Activated CD4-positive, alpha-beta T cell treated with anti-CD3 and anti-CD28 coated beads for 36 hours (primary cell): Measurements from ENCODE around the gene HSPA12A. TPM values are rescaled to one million over a fixed set of nuclear protein-coding genes. Genes with fewer than 3 reads are reported as not detected.

Experiments
- ATAC-seq: fragments of 200-7000 bp; cut with Tn5 transposase; one replicate; pipeline ENCODE4 v1.10.0; 2021; ENCODE audit warnings: mild to moderate bottlenecking, moderate library complexity
- CTCF ChIA-PET: fragments of 350-600 bp; sonication (Branson Sonifier 250); formaldehyde crosslinking; loops from one replicate; lab custom pipeline; 2021; ENCODE audit warnings: antibody characterized with exemption; lab: Charles Lee
- POLR2A ChIA-PET: fragments of 350-600 bp; sonication (Branson Sonifier 250); formaldehyde crosslinking; loops from one replicate; lab custom pipeline; 2021; ENCODE audit warnings: antibody characterized with exemption, inconsistent platforms; lab: Charles Lee
- DNase-seq: peaks from one replicate; pipeline ENCODE4 v3.0.0-alpha.2; 2020
- H3K27ac Mint-ChIP-seq: one replicate; pipeline ENCODE4 v1.8.0; 2021; ENCODE audit warnings: mixed read lengths
- H3K27me3 Mint-ChIP-seq: one replicate; pipeline ENCODE4 v1.8.0; 2021; ENCODE audit warnings: mixed read lengths
- H3K36me3 Mint-ChIP-seq: one replicate; pipeline ENCODE4 v1.8.0; 2021; ENCODE audit warnings: low read depth, mixed read lengths
- H3K4me1 Mint-ChIP-seq: one replicate; pipeline ENCODE4 v1.8.0; 2021; ENCODE audit warnings: mixed read lengths
- H3K4me3 Mint-ChIP-seq: one replicate; pipeline ENCODE4 v1.8.0; 2021; ENCODE audit warnings: mild to moderate bottlenecking, moderate library complexity, mixed read lengths
- H3K9me3 Mint-ChIP-seq: one replicate; pipeline ENCODE4 v1.8.0; 2021; ENCODE audit warnings: low read depth, mixed read lengths
- intact Hi-C, 2 experiments: fragments of 100-400 bp; cut with DNase I in 1 of 2; cut with micrococcal nuclease in 1 of 2; formaldehyde crosslinking; loops; one replicate each; pipeline versions ENCODE4 v1.14.2 to v1.15.1; 2022 to 2024; cut with DNase I, micrococcal nuclease
- total RNA-seq, 2 experiments: library from RNA; stranded (reverse); gene quantifications; one replicate each; pipeline ENCODE4 v1.2.3, GENCODE V29; 2021

HSPA12A gene
- total RNA-seq, 2 experiments from 2014 or later = 0.41 to 0.74 TPM

DNA sequence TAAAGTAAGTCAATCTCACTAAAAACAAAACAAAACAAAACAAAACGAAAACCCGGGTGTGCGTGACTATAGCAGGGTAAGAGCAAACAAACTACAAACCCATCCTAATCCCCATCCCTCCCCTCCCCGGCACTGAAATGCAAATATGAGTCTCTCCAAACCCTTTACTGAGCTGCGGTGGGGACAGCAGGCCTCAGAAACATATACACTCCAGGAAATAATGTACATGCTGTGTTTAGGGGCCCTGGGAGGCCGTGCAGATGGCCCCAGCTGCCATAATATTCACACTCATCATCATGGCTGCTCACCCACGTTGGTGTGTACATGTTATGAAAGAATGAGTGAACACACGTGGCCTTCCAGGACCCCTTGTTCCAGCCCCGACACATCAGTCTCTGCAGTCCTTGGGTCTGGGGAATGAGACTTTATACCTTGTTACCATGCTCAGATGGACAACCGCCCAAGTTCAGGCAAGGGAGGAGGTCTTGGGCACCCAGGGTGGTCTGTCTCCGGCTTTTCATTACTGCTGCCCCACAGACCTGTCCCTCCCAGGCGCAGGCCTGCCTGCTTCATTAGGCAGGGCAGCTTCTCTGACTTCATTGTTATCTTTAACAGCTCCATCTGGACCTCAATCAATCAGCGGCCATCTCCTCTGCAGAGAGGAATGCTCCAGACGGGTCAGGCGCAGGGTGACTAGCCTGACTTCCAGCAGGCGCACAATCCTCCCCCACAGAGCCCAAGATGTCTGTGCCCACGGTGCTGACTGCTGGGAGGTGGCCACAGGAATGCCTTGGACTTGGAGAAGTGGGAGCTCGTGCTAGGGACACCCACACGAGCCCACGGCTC is 20.6 kb downstream of the HSPA12A start:
- Mint-ChIP-seq H3K4me3 (no peak overlapping the region), H3K36me3 (no peaks in the 10 kb centered on the region), H3K9me3 (no peaks in the 10 kb centered on the region), H3K4me1 (peaks cover 30% of the 10 kb centered on the region), H3K27ac (no peak overlapping the region), H3K27me3 (peaks cover 58% of the 10 kb centered on the region)
- ChIA-PET CTCF (no interaction called here), POLR2A (no interaction called here)
- intact Hi-C loops = no loop called here
- DNase-seq (no peak), ATAC-seq (no peak)

DNA sequence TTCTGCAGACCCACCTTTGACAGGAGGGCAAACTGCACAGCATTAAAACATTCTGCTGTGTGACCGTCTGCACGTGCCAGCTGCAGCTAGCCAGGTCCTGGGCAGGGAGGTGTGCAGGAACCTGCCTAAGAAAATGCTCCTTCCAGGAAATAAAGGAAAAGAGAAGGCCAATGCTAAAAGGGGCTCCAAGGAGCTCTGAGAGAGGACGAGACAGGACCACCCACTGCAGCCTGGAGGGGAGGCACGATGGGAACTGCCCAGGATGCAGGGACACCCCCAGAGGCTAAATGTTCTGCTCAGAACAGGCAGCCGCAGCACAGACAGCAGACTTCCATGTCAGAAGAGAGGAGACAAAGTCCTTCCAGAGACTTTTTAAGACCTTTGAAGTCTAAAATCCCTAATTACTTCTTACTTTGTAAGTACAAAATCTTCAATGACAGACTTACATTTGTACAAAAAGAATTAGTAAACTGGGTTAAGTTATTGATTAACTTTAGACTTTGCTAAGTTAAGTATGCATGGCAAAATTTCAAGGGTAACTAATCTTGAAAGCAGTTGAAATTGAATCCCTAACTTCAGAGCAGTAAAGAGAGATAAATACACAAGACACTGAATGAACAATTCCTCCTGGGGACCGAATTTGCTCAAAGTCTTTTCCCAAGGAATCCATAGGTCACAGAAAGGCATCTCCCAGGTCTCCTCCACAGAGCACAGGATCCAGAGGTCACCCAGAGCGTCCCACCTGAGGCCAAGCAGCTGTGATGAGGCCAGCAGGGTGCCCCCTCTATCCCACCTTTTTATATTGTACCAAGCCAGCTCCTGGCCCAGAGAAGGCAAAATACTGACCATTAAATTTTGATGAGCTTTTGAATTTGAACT is 21.5 kb downstream of the HSPA12A start:
- no peak for ATAC-seq
- intact Hi-C loops = no loop called here
- Mint-ChIP-seq H3K9me3 (no peaks in the 10 kb centered on the region), H3K36me3 (no peaks in the 10 kb centered on the region), H3K27me3 (peaks cover 56% of the 10 kb centered on the region), H3K27ac (no peak overlapping the region), H3K4me1 (peaks cover 30% of the 10 kb centered on the region), H3K4me3 (no peak overlapping the region)
- CTCF ChIA-PET = interaction anchor here (0.9 kb wide), 1 partner anchor 67 kb away, joined by 4 read pairs; no protein-coding TSS in a partner anchor
- POLR2A ChIA-PET = no interaction called here
- DNase-seq = no peak

DNA sequence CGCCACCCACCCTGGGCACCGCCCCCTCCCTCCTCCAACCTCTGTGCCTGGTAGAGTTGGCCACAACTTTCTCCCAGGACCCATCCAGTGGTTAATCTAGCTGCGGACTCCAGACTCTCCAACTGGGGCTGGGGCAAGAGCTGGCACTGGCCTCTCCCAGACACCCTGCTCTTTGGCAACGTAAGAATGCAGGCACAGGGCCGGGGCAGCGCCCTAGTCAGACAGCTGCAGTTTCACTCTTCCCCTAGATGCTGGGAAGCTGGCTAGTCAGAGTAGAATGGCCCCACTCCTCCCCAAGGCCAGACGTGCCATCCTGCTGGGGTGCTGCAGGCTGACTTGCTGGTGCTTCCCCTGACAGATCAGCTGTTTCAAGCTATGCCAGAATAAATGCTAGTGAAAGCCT is 22.1 kb downstream of the HSPA12A start:
- no peak for DNase-seq
- ChIA-PET CTCF (interaction anchor here (0.9 kb wide), 1 partner anchor 68 kb away, joined by 4 read pairs; no protein-coding TSS in a partner anchor), POLR2A (interaction anchor here (0.5 kb wide), 1 partner anchor 19 kb away, joined by 3 read pairs; no protein-coding TSS in a partner anchor)
- Mint-ChIP-seq H3K4me1 (peaks cover 25% of the 10 kb centered on the region), H3K9me3 (no peaks in the 10 kb centered on the region), H3K36me3 (no peaks in the 10 kb centered on the region), H3K27ac (no peak overlapping the region), H3K27me3 (peaks cover 51% of the 10 kb centered on the region), H3K4me3 (no peak overlapping the region)
- intact Hi-C loops = no loop called here
- no peak for ATAC-seq

DNA sequence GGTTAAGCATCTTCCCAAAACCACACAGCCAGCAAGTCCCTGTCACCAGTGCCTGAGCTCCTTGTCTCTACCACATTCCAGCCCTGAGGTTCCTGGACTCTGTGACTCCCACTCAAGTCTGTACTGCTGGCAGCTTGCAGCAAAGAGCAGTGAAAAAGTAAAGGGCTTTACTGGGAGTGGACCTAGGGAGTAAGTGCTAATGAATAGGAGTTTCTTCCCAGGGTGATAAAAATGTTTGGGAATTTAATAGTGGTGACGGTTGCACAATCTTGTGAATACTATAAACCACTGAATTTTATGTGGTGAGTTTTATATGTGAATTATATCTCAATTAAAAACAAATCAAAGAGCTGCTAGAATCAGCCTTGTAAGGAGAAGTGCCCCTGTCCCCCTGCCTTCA is 22.6 kb downstream of the HSPA12A start:
- DNase-seq = no peak
- peaks cover 48% of the 10 kb centered on the region for H3K27me3 Mint-ChIP-seq
- CTCF ChIA-PET = interaction anchor here (0.9 kb wide), 1 partner anchor 69 kb away, joined by 4 read pairs; no protein-coding TSS in a partner anchor
- POLR2A ChIA-PET = interaction anchor here (0.5 kb wide), 1 partner anchor 18 kb away, joined by 3 read pairs; no protein-coding TSS in a partner anchor
- H3K27ac Mint-ChIP-seq = no peak overlapping the region
- no peak for ATAC-seq
- H3K9me3 Mint-ChIP-seq = no peaks in the 10 kb centered on the region
- intact Hi-C loops = no loop called here
- no peak overlapping the region for H3K4me3 Mint-ChIP-seq
- H3K4me1 Mint-ChIP-seq = peaks cover 21% of the 10 kb centered on the region
- H3K36me3 Mint-ChIP-seq = no peaks in the 10 kb centered on the region

DNA sequence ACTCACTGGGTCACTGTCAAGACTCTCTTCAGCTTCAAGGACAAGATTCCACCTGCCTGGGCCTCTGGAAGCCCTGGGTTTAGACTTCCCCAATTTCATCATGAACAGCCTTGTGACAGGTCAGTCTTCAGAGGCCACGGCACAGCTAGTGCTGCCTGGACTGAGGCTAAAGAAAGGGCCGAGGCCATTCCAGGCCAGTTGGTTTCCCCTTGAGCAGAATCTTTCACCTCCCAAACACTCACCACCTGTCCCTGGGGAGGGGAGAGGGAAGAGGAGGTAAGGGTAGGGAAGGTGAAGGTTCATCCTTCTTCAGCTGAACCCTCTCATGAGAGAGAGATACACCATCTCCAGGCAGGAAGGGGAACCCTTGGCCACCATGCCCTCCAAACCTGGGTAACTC is 24.3 kb downstream of the HSPA12A start:
- Mint-ChIP-seq H3K4me3 (no peak overlapping the region), H3K27ac (no peak overlapping the region), H3K27me3 (peaks cover 55% of the 10 kb centered on the region), H3K4me1 (peaks cover 4% of the 10 kb centered on the region), H3K9me3 (no peaks in the 10 kb centered on the region), H3K36me3 (no peaks in the 10 kb centered on the region)
- ATAC-seq (no peak), DNase-seq (no peak)
- ChIA-PET POLR2A (no interaction called here), CTCF (no interaction called here)
- intact Hi-C loops = no loop called here

DNA sequence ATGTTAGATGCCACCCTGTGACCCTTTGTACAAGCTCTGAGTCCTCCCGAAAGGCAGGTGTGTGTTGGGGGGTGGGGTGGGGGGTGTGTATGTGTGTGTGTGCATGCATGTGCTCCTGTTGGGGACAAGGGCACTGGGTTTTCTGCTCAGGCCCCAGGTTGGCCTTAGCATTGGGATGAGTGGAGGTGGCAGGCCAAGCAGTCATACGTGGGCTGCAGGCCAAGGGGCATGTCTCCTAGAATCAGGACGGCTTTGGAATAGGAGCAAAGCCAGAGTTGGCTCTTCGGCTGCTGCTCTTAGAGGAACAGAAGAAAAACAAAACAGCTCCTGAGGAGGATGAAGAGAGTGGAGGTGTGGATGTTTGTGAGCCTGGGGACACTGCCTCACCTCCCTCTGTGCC is 26.0 kb downstream of the HSPA12A start:
- ChIA-PET CTCF (interaction anchor here (1.2 to 1.3 kb wide), 2 partner anchors 34 to 72 kb away, joined by 3 to 5 read pairs; no protein-coding TSS in a partner anchor), POLR2A (no interaction called here)
- H3K27me3 Mint-ChIP-seq = peaks cover 45% of the 10 kb centered on the region

DNA sequence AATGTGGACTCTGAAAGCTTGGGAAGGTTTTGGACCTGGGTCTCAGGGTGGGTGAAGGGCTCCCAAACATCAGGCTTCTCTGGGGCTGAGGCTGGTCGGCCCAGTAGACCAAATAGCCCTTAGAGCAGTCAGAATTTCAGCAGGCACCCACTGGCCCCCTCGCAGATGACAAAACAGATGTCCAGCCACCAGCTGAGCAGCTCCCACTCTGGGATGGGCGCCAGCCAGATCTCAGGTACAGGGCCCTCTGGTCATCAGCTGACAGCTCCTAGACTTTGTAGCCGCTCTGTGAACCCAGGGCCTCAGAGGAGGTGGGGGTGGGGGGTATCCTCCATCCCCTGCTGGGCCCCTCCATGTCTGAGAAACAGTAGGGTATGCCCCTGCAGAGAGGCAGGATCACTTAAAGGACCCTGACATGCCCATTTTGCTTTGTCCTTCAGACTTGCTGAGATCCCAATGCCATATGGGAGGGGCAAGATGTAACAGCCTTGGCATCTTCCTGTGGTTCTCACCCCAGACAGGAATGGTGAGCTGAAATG is 26.5 kb downstream of the HSPA12A start:
- Mint-ChIP-seq H3K27ac (no peak overlapping the region), H3K36me3 (no peaks in the 10 kb centered on the region), H3K4me1 (no peaks in the 10 kb centered on the region), H3K9me3 (no peaks in the 10 kb centered on the region), H3K4me3 (no peak overlapping the region), H3K27me3 (peaks cover 40% of the 10 kb centered on the region)
- ChIA-PET POLR2A (no interaction called here), CTCF (interaction anchor here (1.2 to 1.3 kb wide), 2 partner anchors 34 to 72 kb away, joined by 3 to 5 read pairs; no protein-coding TSS in a partner anchor)
- intact Hi-C loops = no loop called here
- DNase-seq (no peak), ATAC-seq (no peak)

More for the DNA sequence above, 26.0 kb downstream of the HSPA12A start:
- no peak for DNase-seq
- ATAC-seq = no peak
- H3K27ac Mint-ChIP-seq = no peak overlapping the region
- H3K4me3 Mint-ChIP-seq = no peak overlapping the region
- no peaks in the 10 kb centered on the region for H3K36me3 Mint-ChIP-seq
- H3K4me1 Mint-ChIP-seq = no peaks in the 10 kb centered on the region
- no peaks in the 10 kb centered on the region for H3K9me3 Mint-ChIP-seq
- intact Hi-C loops = no loop called here

DNA sequence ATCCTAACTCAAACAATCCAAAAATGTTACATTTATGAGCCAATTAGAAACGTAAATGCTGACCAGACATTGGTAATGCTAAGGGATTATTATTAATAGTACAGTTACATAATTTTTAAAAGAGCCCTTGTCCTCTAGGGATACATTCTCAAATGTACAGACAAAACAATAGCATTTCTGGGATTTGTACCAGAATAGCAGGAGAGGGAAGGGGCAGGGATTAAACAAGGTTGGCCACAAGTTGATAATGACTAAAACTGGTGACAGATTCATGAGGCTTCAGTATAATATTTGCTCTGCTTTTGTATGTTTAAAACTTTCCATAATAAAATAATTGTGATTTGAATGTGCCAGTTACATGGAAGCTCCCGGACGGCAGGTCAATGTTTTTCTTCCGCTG is 27.0 kb downstream of the HSPA12A start:
- ATAC-seq (no peak), DNase-seq (no peak)
- CTCF ChIA-PET = interaction anchor here (0.8 kb wide), 1 partner anchor 1212 kb away, joined by 4 read pairs; no protein-coding TSS in a partner anchor
- Mint-ChIP-seq H3K27ac (no peak overlapping the region), H3K36me3 (no peaks in the 10 kb centered on the region), H3K27me3 (peaks cover 40% of the 10 kb centered on the region), H3K4me3 (no peak overlapping the region), H3K9me3 (no peaks in the 10 kb centered on the region), H3K4me1 (no peaks in the 10 kb centered on the region)
- intact Hi-C loops = no loop called here
- POLR2A ChIA-PET = no interaction called here

DNA sequence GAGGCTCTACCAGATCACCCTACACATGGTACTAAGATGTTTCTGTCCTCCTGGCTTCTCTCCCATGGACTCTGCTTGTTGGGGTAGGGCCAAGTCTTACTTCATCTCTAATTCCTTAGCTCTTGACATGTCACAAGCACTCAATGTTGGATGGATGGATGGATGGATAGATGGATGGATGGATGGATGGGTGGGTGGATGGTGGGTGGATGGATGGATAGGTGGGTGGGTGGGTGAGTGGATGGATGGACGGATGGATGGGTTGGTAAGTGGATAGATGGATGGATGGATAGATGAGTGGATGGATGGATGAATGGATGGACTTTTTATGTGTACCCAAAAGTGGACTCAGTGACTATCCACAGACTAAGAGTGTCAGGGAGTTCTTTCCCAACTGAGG is 28.5 kb downstream of the HSPA12A start:
- Mint-ChIP-seq H3K36me3 (no peaks in the 10 kb centered on the region), H3K9me3 (no peaks in the 10 kb centered on the region), H3K27ac (no peak overlapping the region), H3K4me1 (no peaks in the 10 kb centered on the region), H3K27me3 (peaks cover 37% of the 10 kb centered on the region), H3K4me3 (no peak overlapping the region)
- DNase-seq (no peak), ATAC-seq (no peak)
- POLR2A ChIA-PET = no interaction called here
- CTCF ChIA-PET = interaction anchor here (0.7 kb wide), 1 partner anchor 13 kb away, joined by 3 read pairs; no protein-coding TSS in a partner anchor
- intact Hi-C loops = no loop called here

DNA sequence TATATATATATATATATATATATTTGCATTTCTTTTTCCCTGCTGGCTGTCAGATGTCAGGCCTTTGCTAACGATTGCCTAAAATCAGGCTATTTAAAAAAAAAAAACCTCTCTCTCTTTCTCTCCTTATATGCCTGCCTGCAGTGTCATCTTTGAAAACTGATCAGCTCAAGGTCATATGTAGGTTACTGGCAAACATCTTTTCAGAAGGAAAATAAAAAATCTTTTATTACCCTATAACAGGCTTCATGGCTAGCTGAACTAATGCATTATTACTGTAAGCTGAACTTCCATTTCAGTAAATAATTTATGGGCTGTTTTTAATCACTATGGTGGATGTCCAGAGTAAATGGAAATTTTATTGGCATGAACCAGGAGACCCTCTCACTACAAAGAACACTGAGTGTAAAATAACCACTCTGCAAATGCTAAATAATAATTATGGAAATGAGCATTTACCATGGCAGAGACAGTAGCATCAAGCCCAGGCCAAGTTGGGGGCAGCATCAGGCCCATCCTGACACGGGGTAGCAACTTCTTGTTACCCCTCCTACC is 29.3 kb downstream of the HSPA12A start:
- intact Hi-C loops = no loop called here
- DNase-seq = no peak
- ChIA-PET POLR2A (no interaction called here), CTCF (interaction anchor here (0.9 kb wide), 1 partner anchor 13 kb away, joined by 3 read pairs; no protein-coding TSS in a partner anchor)
- no peak overlapping the region for H3K27ac Mint-ChIP-seq
- no peaks in the 10 kb centered on the region for H3K36me3 Mint-ChIP-seq
- no peak overlapping the region for H3K4me3 Mint-ChIP-seq
- no peaks in the 10 kb centered on the region for H3K9me3 Mint-ChIP-seq
- no peaks in the 10 kb centered on the region for H3K4me1 Mint-ChIP-seq
- H3K27me3 Mint-ChIP-seq = peaks cover 42% of the 10 kb centered on the region
- ATAC-seq = no peak

DNA sequence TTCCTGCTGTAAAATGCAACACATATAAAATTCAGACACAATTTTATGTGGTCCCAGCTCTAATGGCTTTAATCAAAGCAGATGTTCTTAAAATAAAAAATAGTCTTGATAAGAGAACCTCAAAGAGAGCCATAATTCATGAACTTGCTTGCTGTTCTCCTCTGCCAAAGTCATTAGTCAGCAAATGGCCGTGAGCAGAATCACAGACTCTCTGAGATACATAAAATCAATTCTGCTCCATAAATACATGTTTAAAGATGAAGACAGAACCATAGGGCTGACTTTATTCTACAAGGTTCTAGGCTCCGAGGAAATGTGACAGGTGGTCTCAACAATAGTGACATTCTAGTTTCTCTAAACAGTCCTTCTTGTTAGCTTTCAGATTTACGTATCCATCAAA is 29.8 kb downstream of the HSPA12A start:
- H3K27ac Mint-ChIP-seq = no peak overlapping the region
- H3K36me3 Mint-ChIP-seq = no peaks in the 10 kb centered on the region
- H3K27me3 Mint-ChIP-seq = peaks cover 40% of the 10 kb centered on the region
- intact Hi-C loops = no loop called here
- ATAC-seq (no peak), DNase-seq (no peak)
- CTCF ChIA-PET = interaction anchor here (0.6 to 1.6 kb wide), 3 partner anchors 12 to 335 kb away, joined by 3 to 4 read pairs (median 3); no protein-coding TSS in a partner anchor
- no peak overlapping the region for H3K4me3 Mint-ChIP-seq
- POLR2A ChIA-PET = no interaction called here
- H3K4me1 Mint-ChIP-seq = no peaks in the 10 kb centered on the region
- no peaks in the 10 kb centered on the region for H3K9me3 Mint-ChIP-seq
